Effector memory CD4-positive, alpha-beta T cell (primary cell): ENCODE data around the gene UFSP2.

Source experiments
- DNase-seq, 3 donors: peaks; one replicate each; pipeline ENCODE4 v3.0.0-alpha.2; 2020
- H3K27ac ChIP-seq: 2 replicates; pipeline ENCODE4 v1.7.0; 2013; ENCODE audit warnings: mild to moderate bottlenecking, low read length, moderate library complexity; ENCODE audit not compliant: insufficient read depth, poor library complexity, severe bottlenecking
- H3K27me3 ChIP-seq: replicated peaks from 2 replicates; pipeline ENCODE4 v1.7.0; 2013; ENCODE audit warnings: mild to moderate bottlenecking, low read length; ENCODE audit not compliant: insufficient read depth, control insufficient read depth, poor library complexity, severe bottlenecking
- H3K36me3 ChIP-seq: 2 replicates; pipeline ENCODE4 v1.7.0; 2013; ENCODE audit warnings: mild to moderate bottlenecking, low read length, moderate library complexity; ENCODE audit not compliant: control insufficient read depth, insufficient read depth
- H3K4me1 ChIP-seq: 2 replicates; pipeline ENCODE4 v1.7.0; 2013; ENCODE audit warnings: low read length, mild to moderate bottlenecking; ENCODE audit not compliant: control insufficient read depth, insufficient read depth, poor library complexity, severe bottlenecking
- H3K4me3 ChIP-seq: 2 replicates; pipeline ENCODE4 v1.7.0; 2013; ENCODE audit warnings: low read length, low read depth, mild to moderate bottlenecking; ENCODE audit not compliant: insufficient read depth, poor library complexity, severe bottlenecking
- H3K9me3 ChIP-seq: 2 replicates; pipeline ENCODE4 v1.7.0; 2013; ENCODE audit warnings: mild to moderate bottlenecking, low read length, moderate library complexity; ENCODE audit not compliant: control insufficient read depth

UFSP2 gene

DNA sequence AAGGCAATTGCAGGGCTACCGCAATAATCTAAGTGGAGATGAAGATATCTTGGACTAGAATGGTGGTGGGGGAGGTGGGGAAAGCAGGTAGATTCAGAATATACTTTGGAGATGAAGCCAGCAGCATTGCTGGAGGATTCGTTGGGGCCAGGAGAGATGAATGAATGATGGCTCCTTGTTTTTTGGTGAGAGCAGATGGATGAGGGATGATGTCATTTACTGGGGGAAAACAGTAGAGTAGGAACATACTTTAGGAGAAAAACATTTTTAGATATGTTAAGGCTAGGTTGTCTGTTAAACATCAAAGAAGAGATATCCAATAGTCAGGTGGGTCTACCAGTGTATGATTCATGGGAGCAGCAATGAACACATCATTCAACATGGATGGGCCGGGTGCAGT lies 39.9 kb upstream of the UFSP2 start:
- no peaks in the 10 kb centered on the region for H3K4me1 ChIP-seq
- no peaks in the 10 kb centered on the region for H3K9me3 ChIP-seq
- H3K36me3 ChIP-seq, result no peaks in the 10 kb centered on the region
- DNase-seq, result no peak
- H3K27ac ChIP-seq, result no peak overlapping the region
- H3K4me3 ChIP-seq, result no peak overlapping the region
- no peaks in the 10 kb centered on the region for H3K27me3 ChIP-seq

DNA sequence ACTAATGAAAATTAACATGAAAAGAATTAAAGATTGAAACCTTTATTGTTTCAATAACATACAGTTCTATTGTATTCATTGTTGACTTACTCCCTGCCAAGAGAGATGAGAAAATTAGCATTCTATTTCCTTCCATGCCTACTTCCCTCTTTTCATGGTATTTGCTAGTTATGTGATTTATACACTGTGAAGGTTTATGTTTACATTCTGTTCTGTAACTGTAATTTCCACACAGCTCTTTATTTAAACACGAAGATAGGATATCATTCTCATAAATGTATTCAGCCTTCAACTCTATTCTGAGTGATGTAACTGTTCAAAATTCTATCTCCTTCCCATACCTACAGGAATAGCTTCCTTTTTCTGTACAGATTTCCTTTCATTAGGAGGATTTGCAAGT lies 39.1 kb upstream of the UFSP2 start:
- H3K9me3 ChIP-seq, result no peaks in the 10 kb centered on the region
- H3K27me3 ChIP-seq, result no peaks in the 10 kb centered on the region
- H3K4me1 ChIP-seq, result no peaks in the 10 kb centered on the region
- H3K27ac ChIP-seq, result no peak overlapping the region
- DNase-seq, result no peak
- H3K4me3 ChIP-seq, result no peak overlapping the region
- H3K36me3 ChIP-seq, result no peaks in the 10 kb centered on the region

DNA sequence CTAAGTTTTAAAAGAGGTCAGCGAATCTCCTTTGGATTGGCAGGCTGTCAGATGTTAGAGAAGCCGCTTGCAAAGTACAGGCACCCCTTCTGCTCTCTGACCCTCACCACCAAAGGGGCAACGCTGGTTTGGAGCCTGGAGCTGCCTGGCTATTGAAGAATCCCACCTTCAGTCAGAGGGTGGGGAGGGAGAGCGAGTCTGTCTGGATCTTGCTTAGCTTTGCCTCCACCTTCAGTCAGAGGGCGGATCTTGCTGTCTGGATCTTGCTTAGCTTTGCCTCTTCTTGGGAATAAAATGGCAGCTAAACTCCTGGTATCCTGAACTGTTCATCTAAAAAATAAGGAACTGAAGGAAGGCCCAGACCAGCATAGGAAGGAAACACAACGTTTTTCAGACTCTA lies 38.4 kb upstream of the UFSP2 start:
- H3K36me3 ChIP-seq, result no peaks in the 10 kb centered on the region
- DNase-seq, result no peak

DNA sequence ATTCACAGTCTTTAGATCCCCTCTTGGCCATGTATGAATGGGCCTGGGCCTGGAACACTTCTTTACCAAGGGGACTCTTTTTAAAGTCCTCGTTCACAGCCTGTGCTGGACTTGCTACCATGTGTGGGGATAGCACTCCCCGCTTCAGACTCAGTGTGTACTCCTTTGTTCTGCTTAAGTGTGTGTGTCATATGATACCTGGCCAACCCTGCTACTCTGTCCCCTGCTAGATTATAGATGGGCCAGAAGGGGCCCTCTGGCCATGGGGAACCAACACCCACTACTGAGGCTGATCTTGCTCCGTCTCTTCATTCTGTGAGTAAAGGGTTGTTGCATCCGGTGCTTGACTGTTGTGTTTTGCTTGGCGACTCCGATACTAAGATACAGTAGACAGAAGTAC lies 37.8 kb upstream of the UFSP2 start:
- Histone ChIP-seq H3K27me3 (no peaks in the 10 kb centered on the region), H3K36me3 (no peaks in the 10 kb centered on the region), H3K27ac (no peak overlapping the region), H3K9me3 (no peaks in the 10 kb centered on the region), H3K4me3 (no peak overlapping the region), H3K4me1 (no peaks in the 10 kb centered on the region)
- no peak for DNase-seq

More for the DNA sequence above, 38.4 kb upstream of the UFSP2 start:
- no peaks in the 10 kb centered on the region for H3K9me3 ChIP-seq
- no peak overlapping the region for H3K4me3 ChIP-seq
- no peaks in the 10 kb centered on the region for H3K4me1 ChIP-seq
- no peak overlapping the region for H3K27ac ChIP-seq
- no peaks in the 10 kb centered on the region for H3K27me3 ChIP-seq

DNA sequence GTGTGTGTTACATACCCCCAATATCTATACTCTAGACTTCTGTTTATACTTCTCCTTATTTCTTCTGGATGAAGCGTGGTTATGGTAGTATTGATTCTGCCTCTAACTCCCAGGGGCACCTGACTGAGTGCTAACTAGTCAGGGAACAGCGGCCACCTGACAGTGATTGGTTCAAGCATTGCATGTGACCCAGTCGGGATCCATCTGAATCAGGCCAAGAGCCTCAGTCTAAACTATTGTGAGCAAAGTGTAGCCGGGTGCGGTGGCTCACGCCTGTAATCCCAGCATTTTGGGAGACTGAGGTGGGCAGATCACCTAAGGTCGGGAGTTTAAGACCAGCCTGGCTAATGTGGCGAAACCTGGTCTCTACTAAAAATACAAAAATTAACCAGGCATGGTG lies 35.8 kb upstream of the UFSP2 start:
- no peak overlapping the region for H3K4me3 ChIP-seq
- H3K9me3 ChIP-seq, result no peaks in the 10 kb centered on the region
- H3K36me3 ChIP-seq, result no peaks in the 10 kb centered on the region
- H3K27me3 ChIP-seq, result no peaks in the 10 kb centered on the region
- no peaks in the 10 kb centered on the region for H3K4me1 ChIP-seq
- DNase-seq, result no peak
- H3K27ac ChIP-seq, result no peak overlapping the region

DNA sequence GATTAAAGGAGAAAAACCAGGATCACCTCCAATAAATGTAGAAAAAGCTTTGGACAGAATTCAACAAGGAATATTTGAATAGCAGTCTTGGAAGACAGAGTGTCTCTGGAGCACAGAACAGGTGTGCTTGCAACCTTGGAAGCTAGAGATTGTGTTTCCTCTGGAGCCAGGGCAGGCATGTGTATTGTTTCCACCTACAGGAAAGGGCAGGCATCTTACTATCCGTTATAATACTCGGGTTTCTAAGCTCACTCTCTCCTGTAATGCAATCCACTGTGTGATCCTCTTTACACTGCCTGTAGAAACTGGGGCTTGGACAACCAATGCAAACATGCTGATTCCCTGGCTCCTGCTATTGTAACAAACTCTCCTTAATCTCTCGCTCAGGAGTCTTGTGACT lies 31.4 kb upstream of the UFSP2 start:
- no peaks in the 10 kb centered on the region for H3K9me3 ChIP-seq
- H3K36me3 ChIP-seq, result no peaks in the 10 kb centered on the region
- no peaks in the 10 kb centered on the region for H3K4me1 ChIP-seq
- H3K4me3 ChIP-seq, result no peak overlapping the region
- no peaks in the 10 kb centered on the region for H3K27me3 ChIP-seq
- H3K27ac ChIP-seq, result no peak overlapping the region
- DNase-seq, result no peak

GRCh38 chr4:185456131-185456530 lies 30.4 kb upstream of the UFSP2 start:
- no peak overlapping the region for H3K27ac ChIP-seq
- H3K36me3 ChIP-seq, result no peaks in the 10 kb centered on the region
- no peaks in the 10 kb centered on the region for H3K9me3 ChIP-seq
- DNase-seq, result no peak
- no peak overlapping the region for H3K4me3 ChIP-seq
- H3K27me3 ChIP-seq, result no peaks in the 10 kb centered on the region
- no peaks in the 10 kb centered on the region for H3K4me1 ChIP-seq

- H3K27ac ChIP-seq, result no peak overlapping the region
- H3K9me3 ChIP-seq, result no peaks in the 10 kb centered on the region
- no peaks in the 10 kb centered on the region for H3K36me3 ChIP-seq
- H3K27me3 ChIP-seq, result no peaks in the 10 kb centered on the region
- H3K4me1 ChIP-seq, result no peaks in the 10 kb centered on the region
- H3K4me3 ChIP-seq, result no peak overlapping the region
- no peak for DNase-seq
These were observed 19.4 kb upstream of the UFSP2 start for GRCh38 chr4:185445209-185445608.

DNA sequence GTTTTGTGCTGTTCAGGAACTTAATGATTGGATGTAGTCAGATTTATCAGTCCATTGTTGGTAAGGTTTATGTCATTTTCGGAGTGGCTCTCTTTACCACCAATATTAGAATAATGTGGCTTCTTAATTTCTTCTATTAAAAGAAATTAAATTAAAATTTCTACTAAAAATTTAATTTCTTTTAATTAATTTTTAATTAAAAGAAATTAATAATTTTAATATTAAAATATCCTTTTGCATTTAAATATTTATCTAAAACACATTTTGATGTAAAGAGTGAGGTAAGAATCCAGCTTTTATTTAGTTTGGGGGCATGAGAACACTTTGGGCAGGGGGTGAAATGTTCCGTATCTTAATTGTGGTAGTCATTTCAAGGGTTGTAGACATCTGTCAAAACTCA lies 15.7 kb upstream of the UFSP2 start:
- Histone ChIP-seq H3K36me3 (no peaks in the 10 kb centered on the region), H3K27ac (no peak overlapping the region), H3K9me3 (no peaks in the 10 kb centered on the region), H3K4me1 (no peaks in the 10 kb centered on the region), H3K27me3 (no peaks in the 10 kb centered on the region), H3K4me3 (no peak overlapping the region)
- DNase-seq, result no peak

- Histone ChIP-seq H3K27ac (no peak overlapping the region), H3K4me1 (no peaks in the 10 kb centered on the region), H3K27me3 (no peaks in the 10 kb centered on the region), H3K36me3 (no peaks in the 10 kb centered on the region), H3K9me3 (no peaks in the 10 kb centered on the region), H3K4me3 (no peak overlapping the region)
- no peak for DNase-seq
These were observed 12.0 kb upstream of the UFSP2 start for GRCh38 chr4:185437809-185438208.

GRCh38 chr4:185435466-185435865 lies 9.7 kb upstream of the UFSP2 start:
- Histone ChIP-seq H3K36me3 (no peaks in the 10 kb centered on the region), H3K27me3 (no peaks in the 10 kb centered on the region), H3K9me3 (no peaks in the 10 kb centered on the region), H3K4me1 (no peaks in the 10 kb centered on the region), H3K27ac (no peak overlapping the region), H3K4me3 (no peak overlapping the region)
- no peak for DNase-seq
